SK-N-MC (cell line): Measurements from ENCODE around the gene RTF2.
A peak's percentile ranks its signal among the peaks of the same experiment; 100 is the strongest.

Experiments
- DNase-seq: peaks from one replicate; pipeline ENCODE4 v3.0.0-alpha.2; 2011; ENCODE audit warnings: low read depth, low spot score
- H3K27ac ChIP-seq: fragments of 200-600 bp; sonication (generic); 2 replicates; pipeline ENCODE4 v1.5.1; 2016; ENCODE audit warnings: mixed run types
- H3K36me3 ChIP-seq: fragments of 200-600 bp; sonication (generic); 2 replicates; pipeline ENCODE4 v1.6.1; 2017; ENCODE audit warnings: antibody characterized with exemption, low read length, mixed read lengths; ENCODE audit not compliant: insufficient read depth
- H3K4me3 ChIP-seq: fragments of 200-600 bp; sonication (generic); 2 replicates; pipeline ENCODE4 v1.5.1; 2016
- H3K9ac ChIP-seq: fragments of 200-600 bp; sonication (generic); 2 replicates; pipeline ENCODE4 v1.8.0; 2017; ENCODE audit warnings: mixed run types, mixed read lengths; ENCODE audit not compliant: insufficient read length
- H3K9me3 ChIP-seq: fragments of 200-600 bp; sonication (generic); 2 replicates; pipeline ENCODE4 v1.6.1; 2017; ENCODE audit warnings: low read depth, mild to moderate bottlenecking, antibody characterized with exemption, low read length, moderate library complexity, mixed read lengths
- EZH2 ChIP-seq: fragments of 200-600 bp; sonication (generic); IDR thresholded peaks from one replicate; pipeline ENCODE4 v1.6.1; 2017; ENCODE audit warnings: antibody characterized with exemption
- FOXP2 ChIP-seq: optimal IDR thresholded peaks from 2 replicates; pipeline ENCODE3; 2011; ENCODE audit warnings: mild to moderate bottlenecking, moderate library complexity; ENCODE audit not compliant: insufficient read depth; ENCODE audit errors: extremely low read length, control extremely low read depth
- POLR2AphosphoS5 ChIP-seq: IDR thresholded peaks from 2 replicates; pipeline ENCODE4 v1.6.1; 2012; ENCODE audit warnings: mild to moderate bottlenecking, low read depth, low read length, borderline replicate concordance

RTF2 gene

GRCh38 chr20:56468316-56469076, at the start of gene RTF2:
TSS of gene RTF2 (plus strand) at chr20:56468627. CDS start at chr20:56468698, 71 bp downstream.
- peak within 1 kb of the TSS; percentile 60; the same call in 1 of the 2 replicates for H3K27ac ChIP-seq

GRCh38 chr20:56420028-56420427, 48.4 kb upstream of the RTF2 start:
- Histone ChIP-seq H3K36me3 (no peaks in the 10 kb centered on the region; the same call in 1 of the 2 replicates), H3K9me3 (no peaks in the 10 kb centered on the region), H3K4me3 (no peak overlapping the region), H3K9ac (no peak overlapping the region), H3K27ac (no peak overlapping the region)
- no peak for DNase-seq
- TF ChIP-seq POLR2AphosphoS5 = no peak
- no peak for TF ChIP-seq EZH2
- no peak for TF ChIP-seq FOXP2

More at GRCh38 chr20:56468316-56469076, at the start of gene RTF2:
- Histone ChIP-seq H3K4me3 (peak within 1 kb of the TSS; percentile 92), H3K36me3 (peaks cover 8% of the 10 kb centered on the region; the same call in 1 of the 2 replicates), H3K9ac (peak within 1 kb of the TSS; percentile 99), H3K9me3 (no peaks in the 10 kb centered on the region)
- peak; percentile 39 for DNase-seq
- peak; percentile 13 for TF ChIP-seq FOXP2
- TF ChIP-seq EZH2 = no peak
- peak; percentile 83 for TF ChIP-seq POLR2AphosphoS5

GRCh38 chr20:56420940-56421688, 47.3 kb upstream of the RTF2 start:
- H3K9me3 ChIP-seq = no peaks in the 10 kb centered on the region
- TF ChIP-seq FOXP2 (no peak), POLR2AphosphoS5 (no peak), EZH2 (no peak)
- no peak overlapping the region for H3K4me3 ChIP-seq
- H3K27ac ChIP-seq = no peak overlapping the region
- H3K9ac ChIP-seq = no peak overlapping the region
- no peak for DNase-seq
- H3K36me3 ChIP-seq = no peaks in the 10 kb centered on the region; the same call in 1 of the 2 replicates

- no peak overlapping the region for H3K9ac ChIP-seq
- H3K36me3 ChIP-seq = no peaks in the 10 kb centered on the region; the same call in 1 of the 2 replicates
- TF ChIP-seq FOXP2 (no peak), EZH2 (no peak), POLR2AphosphoS5 (no peak)
- no peak for DNase-seq
- H3K27ac ChIP-seq = no peak overlapping the region
- no peaks in the 10 kb centered on the region for H3K9me3 ChIP-seq
- H3K4me3 ChIP-seq = no peak overlapping the region
These were observed 46.2 kb upstream of the RTF2 start for GRCh38 chr20:56422076-56422823.

- no peak for DNase-seq
- Histone ChIP-seq H3K4me3 (no peak overlapping the region), H3K9ac (no peak overlapping the region), H3K9me3 (no peaks in the 10 kb centered on the region), H3K27ac (no peak overlapping the region), H3K36me3 (no peaks in the 10 kb centered on the region; the same call in 1 of the 2 replicates)
- TF ChIP-seq FOXP2 (no peak), EZH2 (no peak)
These were observed 45.6 kb upstream of the RTF2 start for GRCh38 chr20:56422824-56423189.

GRCh38 chr20:56423211-56423610, 45.2 kb upstream of the RTF2 start:
- H3K27ac ChIP-seq = no peak overlapping the region
- no peaks in the 10 kb centered on the region for H3K36me3 ChIP-seq
- no peak for DNase-seq
- H3K9ac ChIP-seq = no peak overlapping the region
- no peaks in the 10 kb centered on the region for H3K9me3 ChIP-seq
- H3K4me3 ChIP-seq = no peak overlapping the region
- TF ChIP-seq FOXP2 = no peak
- TF ChIP-seq POLR2AphosphoS5 = no peak
- TF ChIP-seq EZH2 = no peak

GRCh38 chr20:56423886-56424285, 44.5 kb upstream of the RTF2 start:
- Histone ChIP-seq H3K27ac (no peak overlapping the region), H3K4me3 (no peak overlapping the region), H3K9me3 (no peaks in the 10 kb centered on the region), H3K36me3 (no peaks in the 10 kb centered on the region), H3K9ac (no peak overlapping the region)
- no peak for TF ChIP-seq POLR2AphosphoS5
- no peak for TF ChIP-seq EZH2
- no peak for TF ChIP-seq FOXP2
- no peak for DNase-seq

- Histone ChIP-seq H3K4me3 (no peak overlapping the region), H3K9me3 (no peaks in the 10 kb centered on the region), H3K36me3 (no peaks in the 10 kb centered on the region), H3K9ac (no peak overlapping the region), H3K27ac (no peak overlapping the region)
- TF ChIP-seq FOXP2 = no peak
- no peak for DNase-seq
These were observed 43.5 kb upstream of the RTF2 start for GRCh38 chr20:56424931-56425330.
